Endothelial cell of umbilical vein (primary cell): Measurements from ENCODE around the gene PAK4.

ENCODE experiments used
- CTCF ChIP-seq, 2 donors: IDR thresholded peaks; 1 replicate in 1 of 2; 2 replicates in 1 of 2; pipeline ENCODE4 v1.5.1; 2011; ENCODE audit warnings: low read length in 2 of 2, mild to moderate bottlenecking in 2 of 2, moderate library complexity in 2 of 2, control low read depth in 1 of 2, inconsistent platforms in 1 of 2, low read depth in 1 of 2; ENCODE audit not compliant: insufficient read depth in 1 of 2; ENCODE audit errors: extremely low read depth in 1 of 2
- EZH2 ChIP-seq: IDR thresholded peaks from 2 replicates; pipeline ENCODE4 v1.6.1; 2012; ENCODE audit warnings: borderline replicate concordance, low read depth, mild to moderate bottlenecking, moderate library complexity, low read length, inconsistent platforms; ENCODE audit not compliant: severe bottlenecking
- FOS ChIP-seq: IDR thresholded peaks from 2 replicates; pipeline ENCODE4 v1.6.1; 2011; ENCODE audit warnings: mild to moderate bottlenecking, low read length, moderate library complexity, borderline replicate concordance; ENCODE audit not compliant: insufficient read depth
- JUN ChIP-seq: IDR thresholded peaks from 2 replicates; pipeline ENCODE4 v1.6.1; 2011; ENCODE audit warnings: borderline replicate concordance, low read depth; ENCODE audit not compliant: insufficient read length, insufficient read depth
- MYC ChIP-seq: IDR thresholded peaks from one replicate; pipeline ENCODE4 v1.6.1; 2011; ENCODE audit warnings: mild to moderate bottlenecking, low read depth, low read length
- POLR2A ChIP-seq: IDR thresholded peaks from 2 replicates; pipeline ENCODE4 v1.6.1; 2012; ENCODE audit warnings: low read depth, mild to moderate bottlenecking, control low read depth, low read length
- POLR2AphosphoS5 ChIP-seq: IDR thresholded peaks from 2 replicates; pipeline ENCODE4 v1.6.1; 2012; ENCODE audit warnings: low read depth, mild to moderate bottlenecking, control low read depth, low read length, moderate library complexity; ENCODE audit not compliant: insufficient read depth

- TF ChIP-seq POLR2A (no peak), CTCF (IDR thresholded peaks at IDR 0.05; ENCODE audit: extremely low read depth in 1 of 2, insufficient read depth in 1 of 2, low read depth in 1 of 2, low read length in 2 of 2) (no peak), POLR2AphosphoS5 (no peak), EZH2 (no peak), JUN (no peak), MYC (no peak), FOS (no peak)
These were observed 69.4 kb downstream of the PAK4 start for GRCh38 chr19:39194832-39195542.
